ENCODE measurements around the gene S1PR4.

- TF ChIP-seq RAD21 (IDR thresholded peaks at IDR 0.05; ENCODE audit: low read length) (no peak), SIN3A (IDR thresholded peaks at IDR 0.05; ENCODE audit: borderline replicate concordance, low read depth, low read length) (no peak), TEAD4 (IDR thresholded peaks at IDR 0.05; ENCODE audit: borderline replicate concordance, insufficient read depth) (no peak), NFIC (IDR thresholded peaks at IDR 0.05; ENCODE audit: borderline replicate concordance) (no peak), YY1 (IDR thresholded peaks at IDR 0.05; ENCODE audit: low read depth) (no peak), SMC3 (IDR thresholded peaks at IDR 0.05; ENCODE audit: low read depth, low read length) (no peak), FOXJ3 (CRISPR knock-in tag; IDR thresholded peaks at IDR 0.05) (no peak)
- TF ChIP-seq, protein P1, sequence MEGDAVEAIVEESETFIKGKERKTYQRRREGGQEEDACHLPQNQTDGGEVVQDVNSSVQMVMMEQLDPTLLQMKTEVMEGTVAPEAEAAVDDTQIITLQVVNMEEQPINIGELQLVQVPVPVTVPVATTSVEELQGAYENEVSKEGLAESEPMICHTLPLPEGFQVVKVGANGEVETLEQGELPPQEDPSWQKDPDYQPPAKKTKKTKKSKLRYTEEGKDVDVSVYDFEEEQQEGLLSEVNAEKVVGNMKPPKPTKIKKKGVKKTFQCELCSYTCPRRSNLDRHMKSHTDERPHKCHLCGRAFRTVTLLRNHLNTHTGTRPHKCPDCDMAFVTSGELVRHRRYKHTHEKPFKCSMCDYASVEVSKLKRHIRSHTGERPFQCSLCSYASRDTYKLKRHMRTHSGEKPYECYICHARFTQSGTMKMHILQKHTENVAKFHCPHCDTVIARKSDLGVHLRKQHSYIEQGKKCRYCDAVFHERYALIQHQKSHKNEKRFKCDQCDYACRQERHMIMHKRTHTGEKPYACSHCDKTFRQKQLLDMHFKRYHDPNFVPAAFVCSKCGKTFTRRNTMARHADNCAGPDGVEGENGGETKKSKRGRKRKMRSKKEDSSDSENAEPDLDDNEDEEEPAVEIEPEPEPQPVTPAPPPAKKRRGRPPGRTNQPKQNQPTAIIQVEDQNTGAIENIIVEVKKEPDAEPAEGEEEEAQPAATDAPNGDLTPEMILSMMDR (IDR thresholded peaks at IDR 0.05) = no peak
- TF ChIP-seq, protein P2, sequence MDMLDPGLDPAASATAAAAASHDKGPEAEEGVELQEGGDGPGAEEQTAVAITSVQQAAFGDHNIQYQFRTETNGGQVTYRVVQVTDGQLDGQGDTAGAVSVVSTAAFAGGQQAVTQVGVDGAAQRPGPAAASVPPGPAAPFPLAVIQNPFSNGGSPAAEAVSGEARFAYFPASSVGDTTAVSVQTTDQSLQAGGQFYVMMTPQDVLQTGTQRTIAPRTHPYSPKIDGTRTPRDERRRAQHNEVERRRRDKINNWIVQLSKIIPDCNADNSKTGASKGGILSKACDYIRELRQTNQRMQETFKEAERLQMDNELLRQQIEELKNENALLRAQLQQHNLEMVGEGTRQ (IDR thresholded peaks at IDR 0.05; ENCODE audit: borderline replicate concordance, low read depth, low read length) = no peak
- TF ChIP-seq, protein P3, sequence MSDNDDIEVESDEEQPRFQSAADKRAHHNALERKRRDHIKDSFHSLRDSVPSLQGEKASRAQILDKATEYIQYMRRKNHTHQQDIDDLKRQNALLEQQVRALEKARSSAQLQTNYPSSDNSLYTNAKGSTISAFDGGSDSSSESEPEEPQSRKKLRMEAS (IDR thresholded peaks at IDR 0.05; ENCODE audit: low read depth) = no peak
- TF ChIP-seq, protein P4, sequence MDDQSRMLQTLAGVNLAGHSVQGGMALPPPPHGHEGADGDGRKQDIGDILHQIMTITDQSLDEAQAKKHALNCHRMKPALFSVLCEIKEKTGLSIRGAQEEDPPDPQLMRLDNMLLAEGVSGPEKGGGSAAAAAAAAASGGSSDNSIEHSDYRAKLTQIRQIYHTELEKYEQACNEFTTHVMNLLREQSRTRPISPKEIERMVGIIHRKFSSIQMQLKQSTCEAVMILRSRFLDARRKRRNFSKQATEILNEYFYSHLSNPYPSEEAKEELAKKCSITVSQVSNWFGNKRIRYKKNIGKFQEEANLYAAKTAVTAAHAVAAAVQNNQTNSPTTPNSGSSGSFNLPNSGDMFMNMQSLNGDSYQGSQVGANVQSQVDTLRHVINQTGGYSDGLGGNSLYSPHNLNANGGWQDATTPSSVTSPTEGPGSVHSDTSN (IDR thresholded peaks at IDR 0.05) = no peak
Measured at GRCh38 chr19:3186891-3187661, 8.5 kb downstream of the S1PR4 start.
